Panc1 (cell line): ENCODE data around the gene PRKAG2. TPM values are rescaled to one million over a fixed set of nuclear protein-coding genes. Genes with fewer than 3 reads are reported as not detected.
"Not testable (repeated sequence)": the region's sequence is repeated elsewhere in the genome, so short reads cannot be mapped to it uniquely, and the experiment has no call there.

ENCODE experiments used
- ATAC-seq: fragments of 200-7000 bp; cut with Tn5 transposase; 2 replicates; pipeline ENCODE4 v1.9.1; 2020; ENCODE audit warnings: mild to moderate bottlenecking, moderate library complexity
- BruUV-seq: library from RNA; stranded (reverse); fragments of 400-500 nt; replicated peaks from 2 replicates; lab custom pipeline; 2021; lab: Mats Ljungman, UMichigan
- CTCF ChIA-PET: fragments of 300-600 bp; sonication (Branson Sonifier 250); formaldehyde crosslinking; loops from one replicate; lab custom pipeline; 2022; ENCODE audit warnings: antibody characterized with exemption; lab: Charles Lee
- POLR2A ChIA-PET: fragments of 300-600 bp; sonication (Branson Sonifier 250); formaldehyde crosslinking; loops from one replicate; lab custom pipeline; 2022; ENCODE audit warnings: antibody characterized with exemption; lab: Charles Lee
- DNase-seq: peaks from one replicate; pipeline ENCODE4 v3.0.0-alpha.2; 2010; ENCODE audit warnings: low read depth, low spot score
- H3K27ac ChIP-seq: 2 replicates; pipeline ENCODE4 v1.5.1; 2011; ENCODE audit warnings: mild to moderate bottlenecking, low read length, inconsistent platforms
- H3K27me3 ChIP-seq: fragments of 200-500 bp; sonication (Bioruptor generic); 2 replicates; pipeline ENCODE4 v1.6.0; 2014; ENCODE audit warnings: low read length, inconsistent platforms; ENCODE audit not compliant: control insufficient read depth, insufficient read depth
- H3K36me3 ChIP-seq: fragments of 200-500 bp; sonication (Bioruptor generic); 2 replicates; pipeline ENCODE4 v1.5.1; 2014; ENCODE audit warnings: inconsistent platforms, mild to moderate bottlenecking, low read length, moderate library complexity; ENCODE audit not compliant: control insufficient read depth, insufficient read depth
- H3K4me1 ChIP-seq: 2 replicates; pipeline ENCODE4 v1.5.1; 2011; ENCODE audit warnings: inconsistent platforms, mild to moderate bottlenecking, low read length, moderate library complexity; ENCODE audit not compliant: control insufficient read depth, insufficient read depth
- H3K4me3 ChIP-seq, 2 experiments: 2 replicates each; pipeline ENCODE4 v1.5.1; 2011 to 2012; ENCODE audit warnings: low read depth in 2 of 2, low read length in 2 of 2, mild to moderate bottlenecking in 2 of 2, inconsistent platforms in 1 of 2, moderate library complexity in 1 of 2
- H3K9me3 ChIP-seq: fragments of 200-500 bp; sonication (Bioruptor generic); 2 replicates; pipeline ENCODE4 v1.5.1; 2014; ENCODE audit warnings: low read depth, mild to moderate bottlenecking, inconsistent platforms, low read length, moderate library complexity; ENCODE audit not compliant: control insufficient read depth, insufficient read depth
- POLR2AphosphoS5 ChIP-seq: IDR thresholded peaks from 2 replicates; pipeline ENCODE4 v1.6.1; 2012; ENCODE audit warnings: mild to moderate bottlenecking, low read depth, low read length, moderate library complexity
- SIN3A ChIP-seq: IDR thresholded peaks from 2 replicates; pipeline ENCODE4 v1.6.1; 2012; ENCODE audit warnings: low read depth, mild to moderate bottlenecking, low read length, moderate library complexity, borderline replicate concordance; ENCODE audit not compliant: insufficient read depth
- TCF7L2 ChIP-seq: IDR thresholded peaks from 2 replicates; pipeline ENCODE4 v1.6.1; 2011; ENCODE audit warnings: mild to moderate bottlenecking, low read depth, low read length, inconsistent platforms
- in situ Hi-C: cut with HindIII; loops from 2 replicates; pipeline ENCODE4 v1.10.0; 2016; ENCODE audit warnings: low sequenced_read_pairs, low pct_unique_long_range_greater_than_20kb
- intact Hi-C: fragments of 100-400 bp; cut with micrococcal nuclease; formaldehyde crosslinking; loops from one replicate; pipeline ENCODE4 v1.10.0; 2022; ENCODE audit not compliant: unreplicated experiment
- total RNA-seq: library from RNA; stranded (reverse); gene quantifications from one replicate; pipeline ENCODE4 v1.2.1, GENCODE V29; 2021; ENCODE audit not compliant: unreplicated experiment
- TF ChIP-seq, protein P1 (sequence below): fragments of 450-650 bp; IDR thresholded peaks from 2 replicates; pipeline ENCODE4 v1.5.1; 2017; ENCODE audit warnings: mild to moderate bottlenecking
- TF ChIP-seq, protein P2 (sequence below), 2 experiments: IDR thresholded peaks; 2 replicates each; pipeline ENCODE4 v1.6.1; 2011 to 2012; ENCODE audit warnings: low read depth in 2 of 2, control low read depth in 1 of 2, low read length in 1 of 2, mild to moderate bottlenecking in 1 of 2, moderate library complexity in 1 of 2; ENCODE audit not compliant: insufficient read depth in 1 of 2

The PRKAG2 gene
- total RNA-seq, 1 experiment from 2014 or later: 71.6 TPM

GRCh38 chr7:151877911-151878835 lies 1.3 kb upstream of the PRKAG2 start:
- TF ChIP-seq SIN3A (no peak), TCF7L2 (no peak)
- H3K4me3 ChIP-seq: peak overlapping the region in 1 of 2 experiments; percentile 69; a peak in 1 of 4 replicates
- H3K36me3 ChIP-seq: no peaks in the 10 kb centered on the region
- ChIA-PET POLR2A (no interaction called here), CTCF (no interaction called here)
- no peak for ATAC-seq
- no TSS peak for BruUV-seq
- H3K27me3 ChIP-seq: peaks cover 5% of the 10 kb centered on the region
- H3K27ac ChIP-seq: no peak overlapping the region
- intact Hi-C loops: loop anchor here (10.0 kb wide), 1 partner anchor 93 kb away; no protein-coding TSS in a partner anchor
- no peak for DNase-seq
- H3K9me3 ChIP-seq: no peaks in the 10 kb centered on the region
- in situ Hi-C loops: no loop called here
- H3K4me1 ChIP-seq: peaks cover 3% of the 10 kb centered on the region

GRCh38 chr7:151875942-151876898 lies 695 bp downstream of the PRKAG2 start:
- Histone ChIP-seq H3K27ac (no peak overlapping the region), H3K4me3 (peak overlapping the region; percentile 65 to 69), H3K4me1 (peaks cover 3% of the 10 kb centered on the region), H3K9me3 (no peaks in the 10 kb centered on the region), H3K27me3 (no peaks in the 10 kb centered on the region; the same call in none of the 2 replicates), H3K36me3 (no peaks in the 10 kb centered on the region)
- ChIA-PET POLR2A (no interaction called here), CTCF (interaction anchor here (0.6 kb wide), 1 partner anchor 492 kb away, joined by 3 read pairs; no protein-coding TSS in a partner anchor)
- BruUV-seq: no TSS peak
- TF ChIP-seq, protein P1, sequence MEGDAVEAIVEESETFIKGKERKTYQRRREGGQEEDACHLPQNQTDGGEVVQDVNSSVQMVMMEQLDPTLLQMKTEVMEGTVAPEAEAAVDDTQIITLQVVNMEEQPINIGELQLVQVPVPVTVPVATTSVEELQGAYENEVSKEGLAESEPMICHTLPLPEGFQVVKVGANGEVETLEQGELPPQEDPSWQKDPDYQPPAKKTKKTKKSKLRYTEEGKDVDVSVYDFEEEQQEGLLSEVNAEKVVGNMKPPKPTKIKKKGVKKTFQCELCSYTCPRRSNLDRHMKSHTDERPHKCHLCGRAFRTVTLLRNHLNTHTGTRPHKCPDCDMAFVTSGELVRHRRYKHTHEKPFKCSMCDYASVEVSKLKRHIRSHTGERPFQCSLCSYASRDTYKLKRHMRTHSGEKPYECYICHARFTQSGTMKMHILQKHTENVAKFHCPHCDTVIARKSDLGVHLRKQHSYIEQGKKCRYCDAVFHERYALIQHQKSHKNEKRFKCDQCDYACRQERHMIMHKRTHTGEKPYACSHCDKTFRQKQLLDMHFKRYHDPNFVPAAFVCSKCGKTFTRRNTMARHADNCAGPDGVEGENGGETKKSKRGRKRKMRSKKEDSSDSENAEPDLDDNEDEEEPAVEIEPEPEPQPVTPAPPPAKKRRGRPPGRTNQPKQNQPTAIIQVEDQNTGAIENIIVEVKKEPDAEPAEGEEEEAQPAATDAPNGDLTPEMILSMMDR: no peak
- TF ChIP-seq POLR2AphosphoS5: no peak
- TF ChIP-seq TCF7L2: no peak
- no peak for TF ChIP-seq SIN3A
- TF ChIP-seq, protein P2, sequence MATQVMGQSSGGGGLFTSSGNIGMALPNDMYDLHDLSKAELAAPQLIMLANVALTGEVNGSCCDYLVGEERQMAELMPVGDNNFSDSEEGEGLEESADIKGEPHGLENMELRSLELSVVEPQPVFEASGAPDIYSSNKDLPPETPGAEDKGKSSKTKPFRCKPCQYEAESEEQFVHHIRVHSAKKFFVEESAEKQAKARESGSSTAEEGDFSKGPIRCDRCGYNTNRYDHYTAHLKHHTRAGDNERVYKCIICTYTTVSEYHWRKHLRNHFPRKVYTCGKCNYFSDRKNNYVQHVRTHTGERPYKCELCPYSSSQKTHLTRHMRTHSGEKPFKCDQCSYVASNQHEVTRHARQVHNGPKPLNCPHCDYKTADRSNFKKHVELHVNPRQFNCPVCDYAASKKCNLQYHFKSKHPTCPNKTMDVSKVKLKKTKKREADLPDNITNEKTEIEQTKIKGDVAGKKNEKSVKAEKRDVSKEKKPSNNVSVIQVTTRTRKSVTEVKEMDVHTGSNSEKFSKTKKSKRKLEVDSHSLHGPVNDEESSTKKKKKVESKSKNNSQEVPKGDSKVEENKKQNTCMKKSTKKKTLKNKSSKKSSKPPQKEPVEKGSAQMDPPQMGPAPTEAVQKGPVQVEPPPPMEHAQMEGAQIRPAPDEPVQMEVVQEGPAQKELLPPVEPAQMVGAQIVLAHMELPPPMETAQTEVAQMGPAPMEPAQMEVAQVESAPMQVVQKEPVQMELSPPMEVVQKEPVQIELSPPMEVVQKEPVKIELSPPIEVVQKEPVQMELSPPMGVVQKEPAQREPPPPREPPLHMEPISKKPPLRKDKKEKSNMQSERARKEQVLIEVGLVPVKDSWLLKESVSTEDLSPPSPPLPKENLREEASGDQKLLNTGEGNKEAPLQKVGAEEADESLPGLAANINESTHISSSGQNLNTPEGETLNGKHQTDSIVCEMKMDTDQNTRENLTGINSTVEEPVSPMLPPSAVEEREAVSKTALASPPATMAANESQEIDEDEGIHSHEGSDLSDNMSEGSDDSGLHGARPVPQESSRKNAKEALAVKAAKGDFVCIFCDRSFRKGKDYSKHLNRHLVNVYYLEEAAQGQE (IDR thresholded peaks at IDR 0.05; ENCODE audit: insufficient read depth in 1 of 2, low read depth in 2 of 2, low read length in 1 of 2): no peak
- intact Hi-C loops (loop anchor here (10.0 kb wide), 1 partner anchor 91 kb away; no protein-coding TSS in a partner anchor), in situ Hi-C loops (no loop called here)
- ATAC-seq (peak; percentile 84), DNase-seq (no peak)

DNA sequence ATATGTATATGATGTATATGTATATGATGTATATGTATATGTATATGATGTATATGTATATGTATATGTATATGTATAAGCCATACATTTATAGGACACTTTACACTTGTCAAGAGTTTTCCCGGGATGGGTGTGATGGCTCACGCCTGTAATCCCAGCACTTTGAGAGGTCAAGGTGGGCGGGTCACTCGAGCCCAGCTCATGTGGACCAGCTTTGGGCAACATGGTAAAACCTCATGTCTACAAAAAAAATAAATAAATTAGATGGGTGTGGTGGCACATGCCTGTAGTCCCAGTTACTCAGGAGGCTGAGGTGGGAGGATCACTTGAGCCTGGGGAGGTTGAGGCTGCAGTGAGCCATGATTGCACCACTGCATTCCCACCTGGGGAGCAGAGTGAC lies 2.4 kb downstream of the PRKAG2 start:
- H3K4me3 ChIP-seq, BruUV-seq, ATAC-seq, H3K36me3 ChIP-seq, H3K4me1 ChIP-seq, POLR2A ChIA-PET, H3K27me3 ChIP-seq, in situ Hi-C loops, DNase-seq, H3K27ac ChIP-seq, H3K9me3 ChIP-seq: not testable (repeated sequence)
- intact Hi-C loops: loop anchor here (10.0 kb wide), 1 partner anchor 90 kb away; no protein-coding TSS in a partner anchor
- CTCF ChIA-PET: interaction anchor here (1.0 kb wide), 1 partner anchor 10 kb away, joined by 3 read pairs; no protein-coding TSS in a partner anchor
